Stimulated activated CD8-positive, alpha-beta memory T cell treated with anti-CD3 and anti-CD28 coated beads, Interleukin-4, amount 100 ng/mL, for 48 hours (primary cell): Measurements from ENCODE around the gene TPT1.
"Not testable (repeated sequence)": the region's sequence is repeated elsewhere in the genome, so short reads cannot be mapped to it uniquely, and the experiment has no call there.

Source experiments
- DNase-seq: peaks from one replicate; pipeline ENCODE4 v3.0.0-alpha.2; 2020

Gene TPT1

DNA sequence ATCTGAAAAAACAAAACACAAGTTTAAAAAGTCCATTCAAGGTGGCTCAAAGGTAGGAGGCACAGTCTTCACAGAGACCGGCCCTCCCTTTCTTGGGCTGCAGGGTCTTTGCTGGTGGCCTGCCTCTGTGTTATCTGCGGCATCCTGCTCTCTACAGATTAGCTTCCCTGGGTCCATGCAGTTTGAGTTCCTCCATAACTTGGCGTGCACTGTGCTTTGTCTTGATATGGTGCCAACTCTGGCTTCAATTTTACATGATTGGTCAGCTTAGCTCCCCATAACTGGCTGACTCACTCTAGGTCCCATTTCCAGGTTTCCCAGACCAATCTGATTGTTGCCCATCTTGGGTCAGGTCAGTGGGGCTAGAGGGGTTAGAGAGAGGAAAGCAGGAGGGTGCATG, 41.8 kb downstream of the TPT1 start:
- DNase-seq: no peak

DNA sequence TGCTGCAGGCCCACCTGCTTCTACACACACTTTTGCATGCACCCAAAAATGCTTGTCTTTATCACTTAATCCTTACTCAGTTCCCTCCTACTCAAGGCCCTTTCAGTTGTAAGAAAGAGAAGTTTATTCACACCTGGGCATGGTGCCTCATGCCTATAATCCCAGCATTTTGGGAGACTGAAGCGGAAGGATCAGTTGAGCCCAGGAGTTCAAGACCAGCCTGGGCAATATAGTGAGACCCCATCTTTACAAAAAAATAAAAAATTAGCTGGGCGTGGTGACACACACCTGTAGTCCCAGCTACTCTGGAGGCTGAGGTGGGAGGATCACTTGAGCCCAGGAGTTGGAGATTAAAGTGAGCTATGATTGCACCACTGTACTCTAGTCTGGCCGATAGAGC, 42.4 kb downstream of the TPT1 start:
- not testable (repeated sequence) for DNase-seq

DNA sequence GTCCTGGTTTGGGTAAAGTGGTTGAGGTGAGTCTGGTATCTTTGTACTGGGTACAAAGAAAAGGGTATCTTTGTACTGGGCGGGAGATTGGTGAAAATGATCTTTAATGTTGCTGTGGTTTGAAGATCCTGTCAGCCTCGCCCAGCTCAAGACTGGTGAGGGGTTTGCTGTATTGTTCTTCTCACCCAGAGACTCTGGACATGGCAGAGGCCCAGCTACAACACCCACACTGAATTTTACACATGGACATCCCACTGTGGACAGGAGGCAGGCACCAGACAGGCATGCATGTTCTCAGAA, 42.8 kb downstream of the TPT1 start:
- no peak for DNase-seq

- DNase-seq: peak; percentile 37
Measured at GRCh38 chr13:45297456-45298205, 43.4 kb downstream of the TPT1 start.

GRCh38 chr13:45296259-45296658, 44.7 kb downstream of the TPT1 start:
- DNase-seq: no peak

DNA sequence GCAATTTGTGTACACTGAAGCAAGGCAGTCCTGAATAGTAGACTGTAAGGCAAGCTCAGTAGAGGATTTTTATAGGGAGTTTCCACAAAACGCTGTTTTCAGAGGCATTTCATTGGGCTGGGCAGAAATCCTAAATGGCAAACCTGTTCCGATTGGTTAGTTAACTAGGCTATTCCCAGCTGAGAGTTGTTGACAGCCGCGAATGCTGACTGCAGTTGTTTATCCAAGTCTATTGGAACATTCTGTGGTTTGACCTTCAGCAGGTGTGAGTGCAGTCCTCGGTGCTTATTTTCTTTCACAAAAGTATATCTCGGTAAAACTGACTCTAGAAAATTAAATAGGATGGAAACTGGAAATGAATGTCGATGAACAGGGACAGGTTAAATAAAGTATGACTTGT, 45.4 kb downstream of the TPT1 start:
- DNase-seq: no peak

DNA sequence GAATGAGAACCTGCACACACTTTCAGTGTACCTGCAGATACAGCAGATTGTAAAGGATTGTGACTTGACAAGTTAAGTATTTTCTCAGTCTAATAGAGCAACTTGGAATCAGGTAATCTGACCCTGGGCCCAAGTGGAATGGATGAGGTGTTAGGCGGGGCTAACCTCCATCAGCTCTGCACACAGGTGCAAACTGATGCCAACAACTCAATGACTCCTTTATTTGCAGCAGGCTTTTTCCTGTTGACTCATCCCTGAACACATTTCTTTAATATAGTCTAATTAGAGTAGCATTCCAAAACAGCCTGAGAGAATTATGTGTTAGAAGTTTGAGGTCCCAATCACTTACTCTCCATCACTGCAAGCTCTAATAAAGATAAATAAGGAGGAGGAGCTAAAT, 48.8 kb downstream of the TPT1 start:
- DNase-seq: no peak

DNA sequence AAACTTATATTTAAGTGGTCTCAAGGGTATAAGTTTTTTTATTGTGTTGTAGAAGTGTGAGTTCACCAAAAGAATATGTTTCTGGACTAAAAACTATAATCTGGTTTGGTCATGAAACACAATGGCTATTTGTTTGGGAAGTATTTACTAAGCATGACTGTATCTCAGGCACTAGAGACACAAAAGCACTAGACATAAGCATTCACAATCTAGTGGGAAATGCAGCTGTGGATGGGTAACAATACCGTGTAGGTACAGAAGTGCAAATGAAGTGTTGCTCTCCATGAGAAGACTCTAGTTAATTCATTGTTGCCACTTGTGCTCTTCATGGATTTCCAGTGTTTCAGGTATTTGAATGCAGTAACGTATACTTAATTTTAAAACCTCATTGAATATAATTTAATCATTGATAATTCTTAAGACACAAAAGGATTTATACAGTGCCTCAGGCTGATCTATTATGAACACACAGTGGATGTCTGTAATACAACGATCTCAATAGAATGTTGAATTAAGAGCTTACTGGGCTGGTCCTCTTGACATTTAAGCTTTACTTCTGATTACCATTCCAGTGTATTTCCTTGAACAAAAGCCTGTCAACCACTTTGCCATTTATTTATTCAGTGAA, 50.9 kb downstream of the TPT1 start:
- DNase-seq: no peak
